ENCODE results near the gene FARSA.
"Not testable (repeated sequence)": the region's sequence is repeated elsewhere in the genome, so short reads cannot be mapped to it uniquely, and the experiment has no call there.

The FARSA gene

GRCh38 chr19:12937093-12937926, 3.8 kb upstream of the FARSA start:
- peak; percentile 59 to 83 for DNase-seq

- DNase-seq = peak in 1 of 2 donors; percentile 14
These were observed 3.1 kb upstream of the FARSA start for GRCh38 chr19:12936582-12936981.

GRCh38 chr19:12935071-12935470, 1.6 kb upstream of the FARSA start:
- no peak for DNase-seq

GRCh38 chr19:12932392-12933286, 872 bp downstream of the FARSA start:
- no peak for DNase-seq

GRCh38 chr19:12930002-12930645, 3.4 kb downstream of the FARSA start:
- DNase-seq = peak in 1 of 2 donors; percentile 8

- DNase-seq = no peak
These were observed 8.7 kb downstream of the FARSA start for GRCh38 chr19:12924621-12925310.

- no peak for DNase-seq
These were observed 10.6 kb downstream of the FARSA start for GRCh38 chr19:12922959-12923358.

GRCh38 chr19:12921047-12921446, 12.5 kb downstream of the FARSA start:
- no peak for DNase-seq

- no peak for DNase-seq
These were observed 15.3 kb downstream of the FARSA start for GRCh38 chr19:12918253-12918652.

- not testable (repeated sequence) for DNase-seq
These were observed 17.7 kb downstream of the FARSA start for GRCh38 chr19:12915860-12916259.

GRCh38 chr19:12913851-12914690, 19.4 kb downstream of the FARSA start:
- DNase-seq = peak; percentile 8 to 93

GRCh38 chr19:12913011-12913561, 20.4 kb downstream of the FARSA start:
- no peak for DNase-seq

GRCh38 chr19:12912571-12912970, 20.9 kb downstream of the FARSA start:
- no peak for DNase-seq

GRCh38 chr19:12907166-12907565, 26.3 kb downstream of the FARSA start:
- DNase-seq = no peak

- DNase-seq = no peak
These were observed 33.5 kb downstream of the FARSA start for GRCh38 chr19:12899891-12900518.

- no peak for DNase-seq
These were observed 37.1 kb downstream of the FARSA start for GRCh38 chr19:12896460-12896859.

- DNase-seq = no peak
These were observed 39.9 kb downstream of the FARSA start for GRCh38 chr19:12893582-12893981.

- DNase-seq = no peak
These were observed 41.9 kb downstream of the FARSA start for GRCh38 chr19:12891553-12892021.

- DNase-seq = peak; percentile 71 to 99
These were observed 42.5 kb downstream of the FARSA start, which contains the start of gene GCDH for GRCh38 chr19:12890787-12891552. TSS of gene GCDH (plus strand) at chr19:12891160. CDS start at chr19:12891305, 145 bp downstream.

- not testable (repeated sequence) for DNase-seq
These were observed 43.2 kb downstream of the FARSA start for GRCh38 chr19:12890299-12890786.
